ENCODE measurements around the gene WIZ. TPM values are rescaled to one million over a fixed set of nuclear protein-coding genes. Genes with fewer than 3 reads are reported as not detected.
A peak's percentile ranks its signal among the peaks of the same experiment; 100 is the strongest.

Gene WIZ
- polyA plus RNA-seq, 4 donors = 23.7 to 47.6 (median 38.8) TPM

DNA sequence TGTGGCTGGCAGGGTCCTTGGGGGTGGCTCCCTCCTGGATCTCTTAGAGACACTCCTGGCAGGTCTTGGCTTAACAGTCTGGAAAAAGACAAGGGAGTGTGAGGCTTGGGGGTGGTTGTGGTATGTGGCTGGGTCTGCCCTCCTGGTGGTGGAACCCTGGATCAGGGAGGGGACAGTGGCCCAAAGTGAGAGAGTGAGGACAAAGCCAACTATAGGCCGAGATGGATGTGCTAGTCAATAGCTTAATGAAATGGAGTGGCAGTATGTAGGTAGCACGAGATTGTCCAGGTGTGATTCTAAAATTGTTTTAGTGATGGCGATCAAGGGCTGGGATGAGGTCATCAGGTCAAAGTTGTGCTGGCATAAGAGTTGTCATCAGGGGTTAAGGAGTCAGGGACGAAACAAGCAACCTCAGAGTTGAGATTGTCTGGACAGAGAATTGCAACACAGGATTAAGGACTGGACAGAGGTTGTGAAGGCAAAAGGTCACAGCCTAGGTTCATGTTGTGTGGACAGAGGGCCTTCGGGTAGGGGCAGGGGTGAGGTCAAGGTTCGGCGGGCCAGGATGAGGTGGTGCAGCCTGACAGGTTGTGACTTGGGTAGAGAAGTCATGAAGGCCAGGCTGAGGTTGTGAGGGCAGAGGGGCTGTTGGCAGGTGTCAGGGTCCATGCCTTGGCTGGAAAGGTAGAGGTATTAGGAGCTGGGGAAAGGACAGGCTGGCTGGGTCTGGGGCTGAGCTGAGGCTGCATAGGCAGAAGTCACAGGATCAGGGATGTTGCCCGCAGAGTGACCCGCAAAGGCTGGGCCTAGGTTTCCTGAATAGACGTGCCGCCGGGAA is 19.1 kb upstream of the WIZ start:
- no peak for DNase-seq (ENCODE audit: low read depth in 4 of 4, low spot score in 2 of 4)

DNA sequence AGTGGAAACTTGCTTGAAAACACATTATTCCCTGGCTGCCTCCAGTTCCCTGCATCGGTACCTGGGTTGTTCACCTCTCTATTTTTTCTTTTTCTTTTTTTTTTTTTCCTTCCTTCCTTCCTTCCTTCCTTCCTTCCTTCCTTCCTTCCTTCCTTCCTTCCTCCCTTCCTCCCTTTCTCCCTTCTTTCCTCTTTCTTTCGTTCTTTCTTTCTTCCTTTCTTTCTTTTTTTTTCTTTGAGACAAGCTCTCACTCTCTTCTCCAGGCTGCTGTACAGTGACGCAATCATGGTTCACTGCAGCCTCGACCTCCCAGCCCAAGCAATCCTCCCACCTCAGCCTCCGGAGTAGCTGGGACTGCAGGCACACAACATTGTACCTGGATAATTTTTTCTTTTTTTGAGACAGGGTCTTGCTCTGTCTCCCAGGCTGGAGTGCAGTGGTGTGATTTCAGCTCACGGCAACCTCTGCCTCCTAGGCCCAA is 18.0 kb upstream of the WIZ start:
- DNase-seq (ENCODE audit: low read depth in 4 of 4, low spot score in 2 of 4) = no peak

DNA sequence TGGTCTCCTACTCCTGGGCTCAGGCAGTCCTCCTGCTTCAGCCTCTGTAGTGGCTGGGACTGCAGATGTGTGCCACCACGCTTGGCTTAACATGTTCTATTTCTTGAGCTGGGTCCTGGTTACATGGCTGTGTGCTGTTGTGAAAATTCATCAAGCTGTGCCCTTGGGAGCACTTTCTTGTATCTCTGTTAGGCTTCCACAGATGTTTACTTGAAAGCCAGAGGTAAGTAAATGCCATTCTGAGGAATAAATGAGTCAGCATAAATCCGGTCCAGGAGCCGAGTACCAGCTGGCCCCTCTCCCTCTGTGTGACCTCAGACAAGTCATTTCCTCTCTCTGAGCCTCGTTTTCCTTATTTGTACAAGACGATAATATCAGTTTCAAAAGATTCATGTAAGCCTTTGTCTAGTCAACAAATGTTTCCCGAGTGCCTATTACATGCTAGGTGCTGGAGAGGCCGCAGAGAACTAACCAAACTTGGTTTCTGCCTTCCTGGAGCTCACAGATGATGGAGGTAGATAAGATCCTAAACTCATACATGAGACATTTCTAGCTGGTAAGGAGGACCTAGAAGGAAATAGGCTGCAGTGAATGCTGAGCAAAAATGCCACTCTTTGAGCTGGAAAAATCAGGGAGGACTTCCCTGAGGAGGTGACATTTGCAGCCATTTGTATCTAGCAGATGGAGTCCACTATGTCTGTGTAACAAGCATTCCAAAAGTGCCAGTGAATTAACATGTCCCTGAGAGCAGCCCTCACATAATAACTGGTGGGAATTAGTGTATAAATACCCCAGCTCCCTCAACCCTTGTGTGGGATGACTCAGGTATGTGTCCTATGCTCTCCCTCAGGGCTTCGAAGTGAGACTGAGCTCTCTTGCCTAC is 17.3 kb upstream of the WIZ start:
- DNase-seq (ENCODE audit: low read depth in 4 of 4, low spot score in 2 of 4) = no peak

DNA sequence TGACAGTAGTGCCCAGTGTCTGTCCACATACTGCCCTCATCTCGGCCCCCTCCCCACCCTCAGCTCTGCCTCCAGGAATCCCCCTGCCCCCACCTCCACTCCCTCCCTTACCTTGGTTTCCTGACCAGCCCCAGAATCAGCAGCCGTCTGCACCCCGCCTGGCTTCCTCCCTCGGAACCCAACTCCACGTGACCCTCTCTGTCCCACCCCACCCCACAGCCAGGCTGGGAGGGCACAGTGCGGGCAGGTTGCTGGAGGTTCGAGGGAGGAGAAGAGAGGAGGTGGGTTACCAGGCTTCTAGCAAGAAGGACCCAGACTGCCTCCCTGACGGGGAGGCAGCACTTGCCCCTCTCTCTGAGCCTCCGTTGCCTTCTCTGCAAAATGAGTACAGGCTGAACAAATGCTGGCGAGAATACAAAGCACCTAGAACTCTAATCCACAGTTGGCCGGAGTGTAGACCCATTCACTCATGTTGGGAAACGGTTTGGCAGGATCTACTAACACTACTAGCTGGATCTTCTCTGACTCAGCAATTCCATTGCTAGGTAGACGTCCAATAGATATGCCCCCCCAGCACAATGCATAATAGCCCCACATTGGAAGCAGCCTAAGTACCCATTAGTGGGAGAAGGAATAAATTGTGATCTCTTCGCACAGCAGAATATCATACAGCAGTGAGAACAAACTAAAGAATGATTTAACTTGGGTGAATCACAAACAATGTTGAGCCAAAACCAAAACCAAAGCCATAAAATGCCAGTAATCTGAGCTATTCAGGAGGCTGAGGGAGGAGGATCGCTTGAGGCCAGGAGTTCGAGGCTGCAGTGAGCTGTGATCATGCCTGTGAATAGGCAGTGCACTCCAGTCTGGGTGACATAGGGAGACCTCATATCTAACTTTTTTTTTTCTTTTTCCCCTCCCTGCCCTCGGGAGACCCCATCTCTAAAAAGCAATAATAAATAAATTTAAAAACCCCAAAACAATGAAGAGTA is 14.9 kb upstream of the WIZ start, which contains the start of gene RASAL3:
Gene RASAL3 (minus strand): TSS at position 151 of the 992 bp plus-strand sequence. CDS start 186 bp downstream, outside the sequence.
- DNase-seq (ENCODE audit: low read depth in 4 of 4, low spot score in 2 of 4) = no peak

DNA sequence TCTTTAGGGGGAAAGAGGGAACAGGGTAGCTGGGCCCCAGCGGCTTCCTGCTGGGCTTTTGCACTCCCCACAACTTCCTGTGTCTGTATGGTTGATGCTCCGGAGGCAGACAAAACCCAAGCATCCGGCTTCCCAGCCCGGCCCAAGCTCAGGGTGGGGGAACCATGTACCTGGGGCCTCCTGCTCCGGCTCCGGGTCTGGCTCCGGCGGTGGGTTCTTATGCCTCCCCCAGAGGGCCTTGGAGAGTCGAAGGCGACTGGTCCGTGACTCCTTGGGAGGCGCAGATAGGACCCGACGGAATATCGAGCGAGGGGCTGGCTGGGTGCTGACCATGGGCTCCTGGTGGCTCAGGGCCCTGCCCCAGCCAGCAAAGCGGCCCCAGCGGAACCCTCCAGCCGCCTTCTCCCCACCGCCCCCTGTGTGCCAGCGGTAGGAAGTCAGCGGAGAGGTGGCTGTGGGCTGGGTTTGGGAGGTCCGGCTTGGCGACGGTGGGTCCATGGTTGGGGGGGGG is 14.2 kb upstream of the WIZ start:
- DNase-seq (ENCODE audit: low read depth in 4 of 4, low spot score in 2 of 4) = no peak

DNA sequence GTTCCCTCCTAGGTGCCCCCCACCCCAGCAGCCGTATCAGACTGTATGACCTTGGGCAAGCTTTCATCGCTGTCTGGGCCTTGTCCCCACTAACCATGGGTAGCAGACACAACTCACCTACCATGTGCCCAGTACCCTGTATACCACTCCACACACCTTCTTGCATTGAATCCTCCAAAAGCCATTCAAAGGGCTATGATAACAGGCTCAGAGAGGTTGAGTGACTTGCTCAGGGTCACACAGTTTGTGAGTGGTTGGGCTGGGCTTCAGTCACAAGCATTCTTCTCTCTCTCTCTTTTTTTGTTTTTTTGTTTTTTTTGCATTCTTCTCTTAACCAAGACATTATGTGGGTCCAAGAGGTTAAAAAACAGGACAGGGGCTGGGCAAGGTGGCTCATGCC is 11.9 kb upstream of the WIZ start:
- no peak for DNase-seq (ENCODE audit: low read depth in 4 of 4, low spot score in 2 of 4)

DNA sequence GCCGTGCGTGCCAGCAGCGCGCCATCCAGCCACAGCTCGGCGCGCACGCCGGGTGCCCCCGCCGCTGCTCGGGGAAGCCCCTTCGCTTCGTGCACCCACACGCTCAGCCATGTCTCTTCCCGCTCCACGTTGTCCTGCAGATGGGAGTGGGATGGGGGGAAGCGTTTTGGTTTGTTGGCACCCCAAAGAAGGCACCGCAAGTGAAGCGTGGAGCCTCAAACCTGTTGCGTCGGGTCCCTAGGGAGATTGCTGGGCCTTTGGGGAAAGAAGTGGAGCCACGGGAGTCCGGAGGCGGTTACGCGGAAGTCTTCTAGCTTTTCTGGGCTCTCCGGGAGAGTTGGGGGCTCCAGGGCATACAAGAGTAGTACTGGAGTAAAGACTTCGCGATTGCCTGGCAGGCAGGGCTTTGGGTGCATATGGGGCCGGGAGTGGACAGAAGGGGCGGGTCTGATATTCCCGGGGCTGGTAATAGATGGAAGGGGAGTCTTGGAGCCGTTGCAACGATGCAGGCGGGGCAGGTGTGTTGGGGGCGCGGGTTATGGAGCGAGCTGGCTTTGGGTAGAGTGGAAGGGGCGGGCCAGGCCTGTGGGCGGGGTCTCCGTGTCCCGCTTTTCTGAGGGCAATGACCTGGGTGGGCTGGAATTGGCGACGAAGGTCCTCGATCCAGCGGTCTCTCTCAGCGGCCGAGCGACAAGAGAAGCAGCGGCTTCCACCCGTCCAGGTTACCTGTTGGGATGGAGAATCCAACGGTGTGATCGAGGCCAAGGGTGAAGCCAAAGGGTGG is 8.1 kb upstream of the WIZ start:
- no peak for DNase-seq (ENCODE audit: low read depth in 4 of 4, low spot score in 2 of 4)

DNA sequence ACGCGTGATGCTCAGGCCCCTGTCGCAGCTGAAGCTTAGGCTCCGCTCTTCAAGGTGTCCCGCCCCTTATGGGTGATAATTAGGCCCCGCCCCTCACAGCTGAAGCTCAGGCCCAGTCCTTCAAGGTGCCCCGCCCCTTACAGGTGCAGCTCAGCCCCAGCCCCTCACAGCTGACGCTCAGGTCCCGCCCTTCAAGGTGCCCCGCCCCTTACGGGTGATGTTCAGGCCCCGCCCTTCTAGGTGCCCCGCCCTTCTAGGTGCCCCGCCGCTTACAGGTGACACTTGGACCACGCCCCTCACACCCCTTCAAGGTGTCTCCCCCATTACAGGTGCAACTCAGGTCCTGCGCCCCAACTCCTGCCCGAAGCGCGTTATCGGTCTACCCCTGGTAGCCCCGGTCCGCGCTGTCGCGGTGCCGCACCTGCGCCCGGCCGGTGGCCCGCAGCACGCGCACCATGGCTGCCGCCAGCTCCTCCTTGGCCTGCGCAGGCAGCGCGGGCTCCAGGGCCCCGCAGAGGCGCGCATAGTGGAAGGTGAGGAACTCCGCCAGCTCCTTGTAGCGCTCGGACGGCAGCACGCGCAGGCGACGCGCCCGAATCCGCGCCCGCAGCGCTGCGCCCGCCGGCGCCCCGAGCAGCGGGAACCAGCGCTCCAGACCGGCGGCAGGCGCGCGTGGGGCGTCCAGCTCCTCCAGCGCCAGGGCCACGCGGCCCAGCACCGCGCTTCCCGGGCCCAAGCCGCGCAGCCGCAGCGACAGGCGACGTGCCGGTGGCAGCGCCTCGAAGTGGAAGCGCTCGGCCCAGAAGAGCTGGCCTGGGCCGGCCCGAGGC is 7.3 kb upstream of the WIZ start:
- DNase-seq (ENCODE audit: low read depth in 4 of 4, low spot score in 2 of 4) = no peak

DNA sequence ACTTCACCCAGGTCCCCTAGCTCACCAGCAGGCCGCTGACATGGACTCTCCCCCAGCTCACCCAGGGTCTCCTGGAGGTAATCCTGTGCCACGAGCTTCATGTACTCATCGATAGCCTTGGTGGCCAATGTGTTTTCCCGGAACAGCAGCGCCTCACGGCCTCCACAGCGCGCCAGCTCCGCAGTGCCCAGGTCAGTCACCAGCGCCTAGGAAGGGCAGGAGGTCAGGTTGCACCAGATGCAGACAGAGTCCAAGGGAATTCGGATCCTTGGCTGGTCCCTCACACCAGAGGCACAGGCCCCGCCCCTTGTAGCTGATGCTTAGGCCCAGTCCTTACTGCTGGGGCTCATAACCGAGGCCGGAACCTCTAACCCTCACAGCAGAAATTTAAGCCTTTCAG is 6.7 kb upstream of the WIZ start:
- no peak for DNase-seq (ENCODE audit: low read depth in 4 of 4, low spot score in 2 of 4)

DNA sequence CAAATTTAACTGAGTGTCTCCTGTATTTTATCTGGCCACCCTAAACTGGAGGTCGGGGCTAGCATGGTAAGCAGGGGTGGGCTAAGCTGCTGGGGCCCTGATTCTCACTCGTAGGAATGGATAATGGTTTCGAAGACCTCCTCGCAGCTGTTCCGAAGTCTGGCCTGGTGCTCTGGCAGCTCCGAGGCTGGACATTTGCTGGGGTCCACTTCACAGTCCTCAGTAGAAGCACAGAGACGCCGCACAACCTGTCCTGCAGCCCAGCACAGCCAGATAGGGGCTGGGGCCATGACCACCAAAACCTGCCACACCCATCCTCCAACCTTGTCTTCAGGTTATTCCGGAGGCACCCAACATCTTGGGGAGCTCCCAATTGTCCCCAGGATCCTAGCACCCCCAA is 6.2 kb upstream of the WIZ start:
- no peak for DNase-seq (ENCODE audit: low read depth in 4 of 4, low spot score in 2 of 4)

DNA sequence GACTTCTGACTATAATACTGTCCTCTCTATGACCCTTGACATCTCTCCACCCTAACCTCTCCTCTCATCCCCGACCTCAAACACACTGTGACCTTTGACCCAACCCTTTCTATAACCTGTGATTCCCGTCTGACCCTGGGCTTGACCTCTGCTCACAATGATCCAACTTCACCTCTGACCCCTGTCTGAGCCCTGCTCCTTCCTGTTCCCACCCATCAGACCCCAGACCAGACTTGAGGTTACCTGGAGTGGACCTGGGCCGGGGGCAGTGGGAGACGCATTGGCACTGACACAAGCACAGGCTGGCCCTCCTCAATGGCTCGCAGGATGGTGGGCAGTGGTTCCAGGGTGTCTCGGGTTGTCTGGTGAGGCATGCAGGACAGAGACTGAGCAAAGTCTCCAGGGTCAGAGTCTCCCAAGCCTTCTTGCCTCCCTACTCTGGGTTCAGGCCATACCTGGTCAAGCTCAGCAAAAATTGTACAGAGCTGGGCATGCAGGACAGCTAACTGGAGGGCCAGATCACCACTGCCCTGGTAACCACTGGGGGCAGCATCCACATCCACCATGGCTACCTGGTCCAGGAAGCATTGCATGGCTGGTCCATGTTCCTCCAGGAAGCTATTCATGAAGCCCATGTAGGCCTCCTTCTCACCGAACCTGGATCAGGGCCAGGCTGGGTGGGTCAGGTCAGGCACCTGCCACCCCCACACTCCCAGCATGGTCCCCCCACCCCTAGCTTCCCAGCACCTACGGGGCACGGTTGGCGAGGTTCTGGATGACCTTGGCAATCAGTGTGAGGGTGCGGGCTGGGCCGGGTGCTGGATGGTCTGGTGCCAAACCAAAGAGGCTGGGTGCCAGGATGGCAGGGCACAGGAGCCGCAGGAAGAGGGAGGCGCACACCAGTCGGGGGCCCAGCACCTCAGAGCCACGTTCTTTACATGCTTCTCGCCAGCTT is 4.4 kb upstream of the WIZ start:
- no peak for DNase-seq (ENCODE audit: low read depth in 4 of 4, low spot score in 2 of 4)

DNA sequence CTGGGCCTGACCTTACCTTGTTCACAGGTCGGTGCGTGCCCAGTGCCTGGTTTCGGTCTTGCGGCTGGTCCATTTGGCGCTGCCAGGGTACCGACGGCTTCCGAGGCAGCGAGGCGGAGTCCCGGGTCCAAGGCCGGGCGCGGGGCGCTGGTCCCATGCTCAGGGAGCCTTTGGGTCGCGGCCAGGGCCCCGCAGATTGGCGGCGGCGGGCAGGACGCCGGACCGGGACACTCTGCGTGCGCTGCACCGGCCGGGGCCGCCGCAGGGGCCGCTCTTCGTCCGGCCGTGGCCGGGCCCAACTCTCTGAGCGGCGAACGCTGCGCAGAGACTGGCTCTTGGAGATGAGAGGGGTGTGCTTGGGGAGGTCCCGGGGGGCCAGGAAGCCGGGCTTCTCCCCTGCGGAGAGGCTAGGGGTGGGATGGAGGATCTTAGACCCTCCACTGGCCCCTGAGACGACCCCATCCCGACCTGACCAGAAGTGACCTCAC is 3.4 kb upstream of the WIZ start:
- DNase-seq (ENCODE audit: low read depth in 4 of 4, low spot score in 2 of 4) = no peak

DNA sequence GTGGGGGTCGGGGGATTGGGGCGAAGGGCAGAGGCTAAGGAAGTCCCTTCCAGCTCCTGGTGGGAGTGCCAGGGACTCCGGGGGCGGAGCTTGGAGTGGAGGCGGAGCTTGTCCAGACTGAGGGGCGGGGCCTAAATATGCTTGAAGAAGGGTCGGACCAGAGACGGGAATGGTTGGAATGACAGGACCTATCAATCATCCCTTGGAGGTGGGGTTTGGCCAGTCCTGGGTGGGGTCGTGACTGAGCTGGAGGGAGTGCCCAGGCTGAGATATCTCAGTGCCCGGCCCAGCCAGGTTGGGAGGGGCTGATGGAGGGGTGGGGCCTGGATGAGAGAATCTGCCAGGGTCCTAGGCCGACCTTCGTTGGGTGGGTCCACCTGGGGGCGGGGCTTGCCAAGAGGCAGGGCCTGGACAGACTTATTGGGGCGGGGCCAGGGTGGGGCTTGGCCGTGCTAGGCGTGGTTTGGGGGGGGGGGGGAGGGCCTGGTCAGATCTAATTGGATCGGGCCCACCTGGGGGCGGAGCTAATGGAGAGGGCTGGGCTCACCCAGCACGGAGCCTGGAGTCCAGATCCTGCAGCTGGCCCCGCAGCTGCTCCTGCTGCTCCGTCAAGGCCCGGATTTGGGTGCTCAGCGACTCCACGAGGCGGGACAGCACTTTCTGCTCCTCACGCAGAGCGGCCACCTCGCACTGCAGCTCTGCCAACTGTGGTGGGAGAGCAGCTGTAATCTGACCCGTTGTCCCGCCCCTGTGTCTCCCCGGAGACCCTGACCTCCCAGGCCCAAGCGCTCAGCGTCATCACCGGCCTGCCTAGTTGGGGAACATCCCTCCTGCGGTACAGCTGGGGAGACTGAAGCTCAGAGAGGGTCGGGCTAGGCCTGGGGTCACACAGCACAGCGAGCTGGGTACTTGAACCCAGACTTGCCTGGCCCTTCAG is 2.6 kb upstream of the WIZ start:
- DNase-seq (ENCODE audit: low read depth in 4 of 4, low spot score in 2 of 4) = peak in 3 of 4 donors; percentile 56 to 68 (median 60)

DNA sequence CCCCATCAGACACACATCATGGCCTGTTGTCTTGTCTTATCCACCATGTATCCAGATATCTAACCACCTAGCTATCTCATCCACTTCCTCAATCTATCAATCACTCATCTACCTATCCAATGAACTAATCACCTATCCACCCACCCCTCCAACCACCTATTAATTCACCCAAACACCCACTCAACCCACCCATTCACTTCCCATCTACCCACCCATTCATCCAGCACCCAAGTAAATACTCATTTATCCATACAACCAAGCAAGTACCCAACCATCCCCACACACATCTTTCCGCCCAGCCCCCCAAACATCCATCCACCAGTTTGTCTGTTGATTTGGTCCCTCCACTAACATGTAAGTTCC is 753 bp upstream of the WIZ start:
- DNase-seq (ENCODE audit: low read depth in 4 of 4, low spot score in 2 of 4) = no peak

DNA sequence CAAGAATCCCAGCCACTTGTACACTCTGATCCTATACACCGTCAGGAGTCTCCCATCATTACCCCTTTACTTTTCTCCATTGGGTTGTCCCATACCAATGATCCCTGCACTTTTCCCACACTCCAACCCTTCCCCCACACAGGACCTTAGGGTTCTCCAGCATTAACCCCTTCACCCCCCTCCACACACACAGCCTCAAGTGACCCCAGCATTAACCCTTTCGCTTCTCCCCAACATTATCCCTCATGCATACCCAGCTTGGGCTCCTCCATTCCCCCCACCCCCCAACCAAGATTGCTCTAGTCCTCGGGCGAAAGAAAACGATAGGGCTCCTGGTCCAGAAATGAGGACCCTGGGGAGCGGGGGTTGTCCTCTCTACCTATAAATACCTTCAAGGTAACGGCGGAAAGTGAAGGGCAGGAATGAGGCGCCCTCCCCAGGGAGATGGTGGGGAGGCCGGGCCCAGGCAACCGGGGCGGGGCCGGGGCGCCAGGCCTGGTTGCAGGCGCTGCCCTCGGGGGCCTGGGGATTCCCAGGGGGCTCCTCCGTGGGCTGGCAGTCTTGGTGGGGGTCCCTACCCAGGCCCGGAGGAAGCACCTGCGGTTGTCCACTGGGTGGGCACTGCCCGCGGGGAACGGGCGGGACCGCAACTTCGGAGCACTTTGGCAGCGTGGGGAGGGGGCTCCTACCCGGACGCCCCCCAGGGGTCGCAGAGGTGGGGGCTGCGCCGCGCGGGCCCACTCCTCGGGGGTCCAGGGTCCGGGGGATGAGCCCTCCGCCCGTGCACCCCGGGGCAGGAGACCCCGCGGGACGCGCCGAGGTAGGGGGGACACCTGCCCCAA is 757 bp downstream of the WIZ start:
- no peak for DNase-seq (ENCODE audit: low read depth in 4 of 4, low spot score in 2 of 4)
